ENCODE data around the gene LAMTOR3.

- TF ChIP-seq CTCF (IDR thresholded peaks at IDR 0.05) (no peak), EP300 (IDR thresholded peaks at IDR 0.05) (no peak), POLR2A (IDR thresholded peaks at IDR 0.05) (no peak)
Observed at GRCh38 chr4:99934891-99935290, 40.7 kb upstream of the LAMTOR3 start.

Measured in gastroesophageal sphincter (tissue), 3 donors.